IPS-18a (cell line): ENCODE measurements around the gene SLC35E3.
A peak's percentile ranks its signal among the peaks of the same experiment; 100 is the strongest.
"Not testable (repeated sequence)": the region's sequence is repeated elsewhere in the genome, so short reads cannot be mapped to it uniquely, and the experiment has no call there.

Experiments
- H3K27ac ChIP-seq: one replicate; pipeline ENCODE4 v1.5.1; 2013; ENCODE audit warnings: low read length
- H3K27me3 ChIP-seq: one replicate; pipeline ENCODE4 v1.6.1; 2013; ENCODE audit warnings: mild to moderate bottlenecking, low read length; ENCODE audit not compliant: control insufficient read depth, insufficient read depth
- H3K36me3 ChIP-seq: one replicate; pipeline ENCODE4 v1.6.1; 2013; ENCODE audit warnings: low read depth, low read length; ENCODE audit not compliant: control insufficient read depth
- H3K4me1 ChIP-seq: one replicate; pipeline ENCODE4 v1.6.1; 2013; ENCODE audit warnings: low read depth, low read length; ENCODE audit not compliant: control insufficient read depth
- H3K4me3 ChIP-seq: one replicate; pipeline ENCODE4 v1.5.1; 2013; ENCODE audit warnings: low read length
- H3K9ac ChIP-seq: one replicate; pipeline ENCODE4 v1.6.1; 2013; ENCODE audit warnings: mild to moderate bottlenecking, low read length, moderate library complexity
- H3K9me3 ChIP-seq: one replicate; pipeline ENCODE4 v1.6.1; 2013; ENCODE audit warnings: low read depth, low read length; ENCODE audit not compliant: control insufficient read depth

SLC35E3 gene

GRCh38 chr12:68800294-68800693 lies 54.3 kb downstream of the SLC35E3 start:
- Histone ChIP-seq H3K9ac (no peak overlapping the region), H3K4me3 (no peak overlapping the region), H3K4me1 (peaks cover 10% of the 10 kb centered on the region), H3K36me3 (no peaks in the 10 kb centered on the region), H3K9me3 (no peaks in the 10 kb centered on the region), H3K27me3 (no peaks in the 10 kb centered on the region), H3K27ac (no peak overlapping the region)

- not testable (repeated sequence) for H3K36me3 ChIP-seq, H3K4me1 ChIP-seq, H3K9me3 ChIP-seq, H3K27me3 ChIP-seq, H3K27ac ChIP-seq, H3K4me3 ChIP-seq, H3K9ac ChIP-seq
These were observed 55.1 kb downstream of the SLC35E3 start for GRCh38 chr12:68801124-68801523.

- H3K27me3 ChIP-seq, H3K4me3 ChIP-seq, H3K9me3 ChIP-seq, H3K27ac ChIP-seq, H3K36me3 ChIP-seq, H3K4me1 ChIP-seq, H3K9ac ChIP-seq: not testable (repeated sequence)
These were observed 56.4 kb downstream of the SLC35E3 start for GRCh38 chr12:68802372-68802745.

- not testable (repeated sequence) for H3K27me3 ChIP-seq, H3K4me1 ChIP-seq, H3K9me3 ChIP-seq, H3K36me3 ChIP-seq, H3K9ac ChIP-seq, H3K27ac ChIP-seq, H3K4me3 ChIP-seq
These were observed 57.1 kb downstream of the SLC35E3 start for GRCh38 chr12:68802911-68803651.

- no peak overlapping the region for H3K9ac ChIP-seq
- H3K9me3 ChIP-seq: no peaks in the 10 kb centered on the region
- H3K36me3 ChIP-seq: no peaks in the 10 kb centered on the region
- no peaks in the 10 kb centered on the region for H3K27me3 ChIP-seq
- H3K4me3 ChIP-seq: no peak overlapping the region
- H3K27ac ChIP-seq: no peak overlapping the region
- H3K4me1 ChIP-seq: peaks cover 10% of the 10 kb centered on the region
These were observed 58.1 kb downstream of the SLC35E3 start for GRCh38 chr12:68803948-68804656.

GRCh38 chr12:68804657-68805591 lies 58.9 kb downstream of the SLC35E3 start:
- H3K9me3 ChIP-seq: no peaks in the 10 kb centered on the region
- H3K27ac ChIP-seq: no peak overlapping the region
- H3K4me1 ChIP-seq: peaks cover 10% of the 10 kb centered on the region
- H3K9ac ChIP-seq: no peak overlapping the region
- no peak overlapping the region for H3K4me3 ChIP-seq
- no peaks in the 10 kb centered on the region for H3K27me3 ChIP-seq
- peaks cover 5% of the 10 kb centered on the region for H3K36me3 ChIP-seq

GRCh38 chr12:68805592-68806120 lies 59.7 kb downstream of the SLC35E3 start:
- no peak overlapping the region for H3K9ac ChIP-seq
- no peaks in the 10 kb centered on the region for H3K9me3 ChIP-seq
- H3K4me1 ChIP-seq: peaks cover 10% of the 10 kb centered on the region
- H3K27ac ChIP-seq: no peak overlapping the region
- peaks cover 8% of the 10 kb centered on the region for H3K36me3 ChIP-seq
- no peaks in the 10 kb centered on the region for H3K27me3 ChIP-seq
- H3K4me3 ChIP-seq: no peak overlapping the region

- H3K9me3 ChIP-seq: no peaks in the 10 kb centered on the region
- H3K36me3 ChIP-seq: peaks cover 8% of the 10 kb centered on the region
- no peak overlapping the region for H3K27ac ChIP-seq
- H3K9ac ChIP-seq: peak overlapping the region; percentile 100
- no peaks in the 10 kb centered on the region for H3K27me3 ChIP-seq
- peaks cover 10% of the 10 kb centered on the region for H3K4me1 ChIP-seq
- H3K4me3 ChIP-seq: peak overlapping the region; percentile 76
These were observed 60.7 kb downstream of the SLC35E3 start for GRCh38 chr12:68806488-68807237.

- peak overlapping the region; percentile 76 for H3K4me3 ChIP-seq
- not testable (repeated sequence) for H3K27me3 ChIP-seq, H3K36me3 ChIP-seq, H3K4me1 ChIP-seq, H3K9me3 ChIP-seq, H3K27ac ChIP-seq
- peak overlapping the region; percentile 100 for H3K9ac ChIP-seq
These were observed 61.2 kb downstream of the SLC35E3 start for GRCh38 chr12:68807274-68807575.

GRCh38 chr12:68807576-68808387 lies 61.8 kb downstream of the SLC35E3 start, which contains the start of gene MDM2:
Gene MDM2 (plus strand): TSS chr12:68808177. CDS start chr12:68808478, 301 bp downstream.
- H3K27me3 ChIP-seq: no peaks in the 10 kb centered on the region
- peak within 1 kb of the TSS; percentile 100 for H3K9ac ChIP-seq
- H3K4me3 ChIP-seq: peak within 1 kb of the TSS; percentile 76
- H3K4me1 ChIP-seq: peaks cover 10% of the 10 kb centered on the region
- no peaks in the 10 kb centered on the region for H3K9me3 ChIP-seq
- H3K27ac ChIP-seq: peak within 1 kb of the TSS; percentile 98
- H3K36me3 ChIP-seq: peaks cover 15% of the 10 kb centered on the region
